Measurements from ENCODE around the gene TRIM46. TPM values are rescaled to one million over a fixed set of nuclear protein-coding genes. Genes with fewer than 3 reads are reported as not detected.
"Not testable (repeated sequence)": the region's sequence is repeated elsewhere in the genome, so short reads cannot be mapped to it uniquely, and the experiment has no call there.

Gene TRIM46
- total RNA-seq, 1 experiment from 2014 or later, result 18.4 TPM

- peaks cover 5% of the 10 kb centered on the region for H3K27me3 Mint-ChIP-seq (ENCODE audit: low read depth)
Measured at GRCh38 chr1:155188268-155188667, 14.6 kb downstream of the TRIM46 start.

GRCh38 chr1:155189926-155190325 is 16.3 kb downstream of the TRIM46 start:
- H3K79me2 ChIP-seq (ENCODE audit: insufficient read depth, low read length); H3K4me3 Mint-ChIP-seq; H2AFZ ChIP-seq (ENCODE audit: low read length); H3K27me3 Mint-ChIP-seq (ENCODE audit: low read depth); H3K18ac ChIP-seq (ENCODE audit: insufficient read length, low read depth, low read length); H4K91ac ChIP-seq (ENCODE audit: insufficient read length, low read depth, low read length); H2BK5ac ChIP-seq (ENCODE audit: insufficient read length, low read length); H2BK12ac ChIP-seq (ENCODE audit: insufficient read length, low read depth, low read length); H3K79me1 ChIP-seq (ENCODE audit: insufficient read depth, low read depth, low read length, poor library complexity, severe bottlenecking); H2BK120ac ChIP-seq (ENCODE audit: low read depth, low read length, poor library complexity, severe bottlenecking); H2AK5ac ChIP-seq (ENCODE audit: insufficient read length, low read length); H2BK15ac ChIP-seq (ENCODE audit: low read depth, low read length); H3K27ac ChIP-seq (ENCODE audit: insufficient read length, low read depth, low read length); H3K4ac ChIP-seq (ENCODE audit: low read depth, low read length); H3K9me3 Mint-ChIP-seq; H3K56ac ChIP-seq (ENCODE audit: insufficient read length, low read depth, low read length); H2BK20ac ChIP-seq (ENCODE audit: low read depth, low read length, poor library complexity, severe bottlenecking); H4K20me1 ChIP-seq (ENCODE audit: control insufficient read depth, insufficient read depth, insufficient read length); DNase-seq; H3K23ac ChIP-seq (ENCODE audit: insufficient read length, low read depth, low read length); H4K5ac ChIP-seq (ENCODE audit: insufficient read length, low read depth, low read length); H3K27me3 ChIP-seq (ENCODE audit: insufficient read depth, low read length); H3K9ac ChIP-seq (ENCODE audit: extremely low read depth, insufficient read length, low read length); H4K8ac ChIP-seq (replicated peaks; ENCODE audit: insufficient read length, low read depth, low read length); H3K36me3 Mint-ChIP-seq (ENCODE audit: insufficient read depth in 1 of 3, low read depth in 3 of 3); H3K4me2 ChIP-seq (ENCODE audit: insufficient read depth, insufficient read length, low read length); H3K27ac Mint-ChIP-seq; H3T11ph ChIP-seq (ENCODE audit: low read length); H3K4me1 ChIP-seq (ENCODE audit: insufficient read depth, low read length); H3K14ac ChIP-seq (ENCODE audit: insufficient read depth, low read length); H3K9me3 ChIP-seq (ENCODE audit: control insufficient read depth, low read depth, low read length): not testable (repeated sequence)
- no CpG with 5 or more reads among the region's 45 CpGs for WGBS (ENCODE audit: extremely low coverage, insufficient read length, low lambda C conversion rate)
- peaks cover 13% of the 10 kb centered on the region for H3K23me2 ChIP-seq (ENCODE audit: insufficient read length, low read depth, low read length, poor library complexity, severe bottlenecking)
- H3K4me1 Mint-ChIP-seq, result peaks cover 33 to 49% of the 10 kb centered on the region in 2 experiments

More at GRCh38 chr1:155188268-155188667, 14.6 kb downstream of the TRIM46 start:
- no peak for TF ChIP-seq CTCF (conservative IDR thresholded peaks at IDR 0.05)
- Mint-ChIP-seq H3K4me1 (peaks cover 24 to 40% of the 10 kb centered on the region in 2 experiments), H3K4me3 (no peak overlapping the region; a peak in 1 of 5 replicates), H3K27ac (peak overlapping the region; percentile 32 to 95 (median 82)), H3K36me3 (ENCODE audit: insufficient read depth in 1 of 3, low read depth in 3 of 3) (peaks cover 3 to 14% (median 10%) of the 10 kb centered on the region in 3 experiments; a peak in 6 of 7 replicates), H3K9me3 (peaks cover 0 to 2% of the 10 kb centered on the region in 2 experiments; a peak in 1 of 5 replicates)
- H2BK5ac ChIP-seq (ENCODE audit: insufficient read length, low read length), result no peak overlapping the region
- WGBS (ENCODE audit: extremely low coverage, insufficient read length, low lambda C conversion rate), result no CpG with 5 or more reads among the region's 14 CpGs
- H3K27ac ChIP-seq (ENCODE audit: insufficient read length, low read depth, low read length), result no peak overlapping the region
- no peak overlapping the region for H2AFZ ChIP-seq (ENCODE audit: low read length)
- H3K27me3 ChIP-seq (ENCODE audit: insufficient read depth, low read length), result no peaks in the 10 kb centered on the region
- no peak overlapping the region for H3T11ph ChIP-seq (ENCODE audit: low read length)
- no peak overlapping the region for H2BK120ac ChIP-seq (ENCODE audit: low read depth, low read length, poor library complexity, severe bottlenecking)
- no peak overlapping the region for H2BK12ac ChIP-seq (ENCODE audit: insufficient read length, low read depth, low read length)
- no peak for DNase-seq
- no peak overlapping the region for H3K4ac ChIP-seq (ENCODE audit: low read depth, low read length)
- no peak overlapping the region for H2AK5ac ChIP-seq (ENCODE audit: insufficient read length, low read length)
- no peak overlapping the region for H2BK15ac ChIP-seq (ENCODE audit: low read depth, low read length)
- no peak overlapping the region for H3K18ac ChIP-seq (ENCODE audit: insufficient read length, low read depth, low read length)
- H3K79me2 ChIP-seq (ENCODE audit: insufficient read depth, low read length), result no peaks in the 10 kb centered on the region
- no peaks in the 10 kb centered on the region for H3K9me3 ChIP-seq (ENCODE audit: control insufficient read depth, low read depth, low read length)
- peaks cover 4% of the 10 kb centered on the region for H3K23me2 ChIP-seq (ENCODE audit: insufficient read length, low read depth, low read length, poor library complexity, severe bottlenecking)
- no peak overlapping the region for H3K23ac ChIP-seq (ENCODE audit: insufficient read length, low read depth, low read length)
- no peaks in the 10 kb centered on the region for H4K20me1 ChIP-seq (ENCODE audit: control insufficient read depth, insufficient read depth, insufficient read length)
- H2BK20ac ChIP-seq (ENCODE audit: low read depth, low read length, poor library complexity, severe bottlenecking), result no peak overlapping the region
- no peak overlapping the region for H3K14ac ChIP-seq (ENCODE audit: insufficient read depth, low read length)
- H3K4me2 ChIP-seq (ENCODE audit: insufficient read depth, insufficient read length, low read length), result no peak overlapping the region
- H4K8ac ChIP-seq (replicated peaks; ENCODE audit: insufficient read length, low read depth, low read length), result no peak overlapping the region
- H3K79me1 ChIP-seq (ENCODE audit: insufficient read depth, low read depth, low read length, poor library complexity, severe bottlenecking), result no peaks in the 10 kb centered on the region
- no peak overlapping the region for H3K56ac ChIP-seq (ENCODE audit: insufficient read length, low read depth, low read length)
- peaks cover 5% of the 10 kb centered on the region for H3K4me1 ChIP-seq (ENCODE audit: insufficient read depth, low read length)
- H4K5ac ChIP-seq (ENCODE audit: insufficient read length, low read depth, low read length), result no peak overlapping the region
- H3K9ac ChIP-seq (ENCODE audit: extremely low read depth, insufficient read length, low read length), result no peak overlapping the region
- no peak overlapping the region for H4K91ac ChIP-seq (ENCODE audit: insufficient read length, low read depth, low read length)

Data from H9 (cell line).